Glutamatergic neuron (in vitro differentiated cells): ENCODE measurements around the gene CTNND1. TPM values are rescaled to one million over a fixed set of nuclear protein-coding genes. Genes with fewer than 3 reads are reported as not detected.

Source experiments
- DNase-seq: peaks from one replicate; pipeline ENCODE4 v3.0.0; 2022
- H3K27ac Mint-ChIP-seq: one replicate; pipeline ENCODE4 v1.8.0; 2020; ENCODE audit warnings: mild to moderate bottlenecking, mixed read lengths, inconsistent platforms; ENCODE audit not compliant: unreplicated experiment
- H3K27me3 Mint-ChIP-seq: one replicate; pipeline ENCODE4 v1.8.0; 2020; ENCODE audit warnings: mild to moderate bottlenecking, moderate library complexity, mixed read lengths, inconsistent platforms; ENCODE audit not compliant: unreplicated experiment
- H3K36me3 Mint-ChIP-seq: one replicate; pipeline ENCODE4 v1.8.0; 2020; ENCODE audit warnings: mild to moderate bottlenecking, mixed read lengths, inconsistent platforms; ENCODE audit not compliant: unreplicated experiment
- H3K4me1 Mint-ChIP-seq: one replicate; pipeline ENCODE4 v1.8.0; 2020; ENCODE audit warnings: mild to moderate bottlenecking, low read depth, mixed read lengths, inconsistent platforms; ENCODE audit not compliant: unreplicated experiment
- H3K4me3 Mint-ChIP-seq: one replicate; pipeline ENCODE4 v1.8.0; 2020; ENCODE audit warnings: mild to moderate bottlenecking, mixed read lengths, inconsistent platforms; ENCODE audit not compliant: unreplicated experiment
- H3K9me3 Mint-ChIP-seq: one replicate; pipeline ENCODE4 v1.8.0; 2020; ENCODE audit warnings: mild to moderate bottlenecking, moderate library complexity, mixed read lengths, inconsistent platforms; ENCODE audit not compliant: unreplicated experiment
- total RNA-seq: library from RNA; stranded (reverse); fragmentation: NEBNext Ultra II Directional; extraction: Animal tissue kit (Norgen Biotek cat#: 25700); gene quantifications from one replicate; pipeline ENCODE4 v1.2.1, GENCODE V29; 2021; ENCODE audit not compliant: unreplicated experiment
- TF ChIP-seq, protein P1 (sequence below): fragments of 200-600 bp; sonication (generic); IDR thresholded peaks from one replicate; pipeline ENCODE4 v1.5.0; 2021; ENCODE audit not compliant: partially characterized antibody, unreplicated experiment

CTNND1 gene
- total RNA-seq, 1 donor from 2014 or later = 344 TPM

DNA sequence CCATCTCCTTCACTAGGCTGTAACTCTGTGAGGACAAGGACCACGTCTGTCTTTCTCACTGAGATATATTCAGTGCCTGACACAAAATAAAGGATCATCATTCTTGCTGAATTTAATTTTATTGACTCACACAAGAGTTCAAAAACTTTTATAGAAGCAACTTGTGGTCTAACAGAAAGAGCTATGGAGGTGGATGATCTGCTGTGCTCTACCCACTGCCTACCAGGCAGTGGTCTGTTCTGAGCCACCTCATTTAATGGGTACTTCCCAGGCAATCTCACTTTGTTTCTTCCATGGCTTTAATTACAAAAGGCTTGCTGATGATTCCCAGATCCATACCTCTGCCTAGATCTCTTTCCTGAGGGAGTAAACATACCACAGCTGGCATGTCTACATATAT, 14.7 kb upstream of the CTNND1 start:
- DNase-seq = no peak
- TF ChIP-seq, protein P1, sequence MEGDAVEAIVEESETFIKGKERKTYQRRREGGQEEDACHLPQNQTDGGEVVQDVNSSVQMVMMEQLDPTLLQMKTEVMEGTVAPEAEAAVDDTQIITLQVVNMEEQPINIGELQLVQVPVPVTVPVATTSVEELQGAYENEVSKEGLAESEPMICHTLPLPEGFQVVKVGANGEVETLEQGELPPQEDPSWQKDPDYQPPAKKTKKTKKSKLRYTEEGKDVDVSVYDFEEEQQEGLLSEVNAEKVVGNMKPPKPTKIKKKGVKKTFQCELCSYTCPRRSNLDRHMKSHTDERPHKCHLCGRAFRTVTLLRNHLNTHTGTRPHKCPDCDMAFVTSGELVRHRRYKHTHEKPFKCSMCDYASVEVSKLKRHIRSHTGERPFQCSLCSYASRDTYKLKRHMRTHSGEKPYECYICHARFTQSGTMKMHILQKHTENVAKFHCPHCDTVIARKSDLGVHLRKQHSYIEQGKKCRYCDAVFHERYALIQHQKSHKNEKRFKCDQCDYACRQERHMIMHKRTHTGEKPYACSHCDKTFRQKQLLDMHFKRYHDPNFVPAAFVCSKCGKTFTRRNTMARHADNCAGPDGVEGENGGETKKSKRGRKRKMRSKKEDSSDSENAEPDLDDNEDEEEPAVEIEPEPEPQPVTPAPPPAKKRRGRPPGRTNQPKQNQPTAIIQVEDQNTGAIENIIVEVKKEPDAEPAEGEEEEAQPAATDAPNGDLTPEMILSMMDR = no peak
- no peak overlapping the region for H3K4me3 Mint-ChIP-seq

GRCh38 chr11:57751176-57751575, 10.4 kb upstream of the CTNND1 start:
- Mint-ChIP-seq H3K36me3 (no peaks in the 10 kb centered on the region), H3K9me3 (peaks cover 3% of the 10 kb centered on the region), H3K4me1 (peaks cover 3% of the 10 kb centered on the region), H3K4me3 (no peak overlapping the region), H3K27me3 (peaks cover 5% of the 10 kb centered on the region), H3K27ac (no peak overlapping the region)
- TF ChIP-seq, protein P1 = no peak
- DNase-seq = no peak

More for the DNA sequence above, 14.7 kb upstream of the CTNND1 start:
- peaks cover 12% of the 10 kb centered on the region for H3K4me1 Mint-ChIP-seq
- H3K36me3 Mint-ChIP-seq = no peaks in the 10 kb centered on the region
- peaks cover 3% of the 10 kb centered on the region for H3K27me3 Mint-ChIP-seq
- no peak overlapping the region for H3K27ac Mint-ChIP-seq
- no peaks in the 10 kb centered on the region for H3K9me3 Mint-ChIP-seq

DNA sequence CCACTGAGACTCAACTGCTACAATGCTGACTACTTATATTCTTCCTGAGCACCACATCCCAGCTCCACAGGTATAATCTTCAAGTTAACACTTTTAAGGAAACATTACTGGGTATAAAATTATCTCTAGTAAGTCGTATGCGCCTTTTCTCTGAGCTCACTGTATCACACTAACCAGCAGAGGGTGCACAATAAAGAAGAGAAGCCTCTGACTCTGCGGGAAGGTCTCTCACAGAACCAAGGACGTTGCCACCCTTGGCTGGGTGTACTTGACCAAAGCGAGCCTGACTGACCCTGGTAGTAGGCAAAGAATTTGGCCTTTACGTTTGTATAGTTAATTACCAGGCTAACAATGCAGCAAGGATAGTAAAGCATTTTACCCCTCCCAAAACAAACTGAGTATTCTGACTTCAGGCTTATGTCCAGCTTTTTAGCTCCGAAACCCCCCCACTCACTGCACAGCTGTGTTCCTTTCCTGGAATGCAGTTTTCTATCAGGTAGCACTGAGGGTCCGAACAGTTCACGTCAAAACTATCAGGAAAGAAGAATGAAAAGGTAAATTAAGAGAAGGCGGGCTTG, 9.8 kb upstream of the CTNND1 start, which contains the start of gene BTBD18:
BTBD18 (minus strand) TSS at position 144 of the 578 bp plus-strand sequence. CDS start 631 bp downstream, outside the sequence.
- Mint-ChIP-seq H3K27me3 (peaks cover 5% of the 10 kb centered on the region), H3K36me3 (no peaks in the 10 kb centered on the region), H3K27ac (no peak within 1 kb of the TSS), H3K4me1 (peaks cover 3% of the 10 kb centered on the region), H3K9me3 (peaks cover 3% of the 10 kb centered on the region), H3K4me3 (peak within 1 kb of the TSS; percentile 43)
- DNase-seq = no peak
- TF ChIP-seq, protein P1 = peak; percentile 51

GRCh38 chr11:57752954-57753353, 8.6 kb upstream of the CTNND1 start:
- H3K27me3 Mint-ChIP-seq = peaks cover 5% of the 10 kb centered on the region
- H3K4me1 Mint-ChIP-seq = peaks cover 2% of the 10 kb centered on the region
- DNase-seq = no peak

DNA sequence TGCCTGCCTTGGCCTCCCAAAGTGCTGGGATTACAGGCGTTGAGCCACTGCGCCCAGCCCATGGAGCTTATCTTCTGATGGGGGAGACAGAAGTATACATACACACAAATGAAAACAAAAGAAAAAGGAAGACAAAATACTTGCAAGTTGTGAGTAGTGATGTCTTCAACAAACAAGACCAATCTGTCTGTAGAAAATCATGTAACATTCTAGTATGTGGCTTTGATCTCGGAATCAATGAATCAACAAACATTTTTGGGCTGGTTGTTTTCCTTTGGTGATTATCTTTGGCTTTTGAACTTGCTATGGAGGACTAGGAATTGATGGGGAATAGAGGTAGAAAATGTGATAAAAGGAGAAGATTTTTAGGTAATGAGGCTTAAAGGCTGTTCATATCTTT, 3.4 kb upstream of the CTNND1 start:
- TF ChIP-seq, protein P1 = no peak
- no peaks in the 10 kb centered on the region for H3K36me3 Mint-ChIP-seq
- H3K27me3 Mint-ChIP-seq = peaks cover 3% of the 10 kb centered on the region
- no peak overlapping the region for H3K27ac Mint-ChIP-seq
- peaks cover 3% of the 10 kb centered on the region for H3K4me1 Mint-ChIP-seq
- H3K4me3 Mint-ChIP-seq = peak overlapping the region; percentile 13
- no peak for DNase-seq
- H3K9me3 Mint-ChIP-seq = peaks cover 8% of the 10 kb centered on the region

More at GRCh38 chr11:57752954-57753353, 8.6 kb upstream of the CTNND1 start:
- Mint-ChIP-seq H3K9me3 (peaks cover 3% of the 10 kb centered on the region), H3K27ac (no peak overlapping the region), H3K4me3 (no peak overlapping the region), H3K36me3 (no peaks in the 10 kb centered on the region)
- TF ChIP-seq, protein P1 = no peak
